Measurements from ENCODE around the gene CCR6.

- no peak for TF ChIP-seq POLR2A (IDR thresholded peaks at IDR 0.05)
- TF ChIP-seq CTCF (IDR thresholded peaks at IDR 0.05), result no peak
These were observed 30.1 kb upstream of the CCR6 start for GRCh38 chr6:167092672-167093339.
